ENCODE results near the gene PCDHGC5. TPM values are rescaled to one million over a fixed set of nuclear protein-coding genes. Genes with fewer than 3 reads are reported as not detected.

Gene PCDHGC5
- total and polyA plus RNA-seq, 7 donors: 0.26 to 5.6 (median 1.6) TPM; not detected in 1

GRCh38 chr5:141510160-141510559 lies 21.3 kb downstream of the PCDHGC5 start:
- WGBS, 2 donors: 91 to 95% methylated on average over 9 of the region's 9 CpGs
- TF ChIP-seq CTCF (IDR thresholded peaks at IDR 0.05): no peak
- TF ChIP-seq EP300 (IDR thresholded peaks at IDR 0.05): no peak
- no peak for TF ChIP-seq POLR2AphosphoS5 (IDR thresholded peaks at IDR 0.05)
- TF ChIP-seq POLR2A (IDR thresholded peaks at IDR 0.05): no peak
- intact Hi-C loops (cut with DNase I): no loop called here
- Histone ChIP-seq H3K36me3 (peaks cover 0 to 32% (median 13%) of the 10 kb centered on the region in 4 donors), H3K4me3 (no peak overlapping the region), H3K4me1 (peaks cover 0 to 66% (median 56%) of the 10 kb centered on the region in 4 donors), H3K27ac (peak overlapping the region; percentile 83 to 87 (median 86)), H3K27me3 (no peaks in the 10 kb centered on the region), H3K9me3 (no peaks in the 10 kb centered on the region)
- DNase-seq: no peak

GRCh38 chr5:141510850-141511601 lies 22.1 kb downstream of the PCDHGC5 start:
- TF ChIP-seq CTCF (IDR thresholded peaks at IDR 0.05) (no peak), EP300 (IDR thresholded peaks at IDR 0.05) (no peak), POLR2A (IDR thresholded peaks at IDR 0.05) (no peak), POLR2AphosphoS5 (IDR thresholded peaks at IDR 0.05) (no peak)
- Histone ChIP-seq H3K9me3 (no peaks in the 10 kb centered on the region), H3K36me3 (peaks cover 0 to 23% (median 9%) of the 10 kb centered on the region in 4 donors), H3K27me3 (no peaks in the 10 kb centered on the region), H3K4me3 (no peak overlapping the region), H3K27ac (peak overlapping the region in 3 of 4 donors; percentile 83 to 89 (median 87)), H3K4me1 (peaks cover 0 to 69% (median 65%) of the 10 kb centered on the region in 4 donors)
- intact Hi-C loops (cut with DNase I): no loop called here
- no peak for DNase-seq
- WGBS, 2 donors: 88 to 96% methylated on average over 14 of the region's 14 CpGs

GRCh38 chr5:141511771-141512325 lies 23.0 kb downstream of the PCDHGC5 start:
- TF ChIP-seq POLR2A (IDR thresholded peaks at IDR 0.05) (no peak), POLR2AphosphoS5 (IDR thresholded peaks at IDR 0.05) (no peak), EP300 (IDR thresholded peaks at IDR 0.05) (no peak), CTCF (IDR thresholded peaks at IDR 0.05) (no peak)
- WGBS, 2 donors: 67 to 74% methylated on average over 4 of the region's 4 CpGs
- DNase-seq: no peak
- Histone ChIP-seq H3K9me3 (no peaks in the 10 kb centered on the region), H3K27ac (peak overlapping the region; percentile 89 to 97 (median 92)), H3K4me3 (peak overlapping the region in 3 of 4 donors; percentile 58 to 72 (median 62)), H3K27me3 (no peaks in the 10 kb centered on the region), H3K4me1 (peaks cover 0 to 70% (median 62%) of the 10 kb centered on the region in 4 donors), H3K36me3 (peaks cover 0 to 15% (median 7%) of the 10 kb centered on the region in 4 donors)
- intact Hi-C loops (cut with DNase I): loop anchor here (1.0 kb wide), 1 partner anchor 36 kb away; no protein-coding TSS in a partner anchor

GRCh38 chr5:141512390-141512910 lies 23.6 kb downstream of the PCDHGC5 start:
- H3K4me3 ChIP-seq: peak overlapping the region; percentile 50 to 72 (median 60)
- peak; percentile 93 for DNase-seq
- TF ChIP-seq CTCF (IDR thresholded peaks at IDR 0.05): peak; percentile 82 to 91 (median 88)
- TF ChIP-seq POLR2A (IDR thresholded peaks at IDR 0.05): no peak
- TF ChIP-seq EP300 (IDR thresholded peaks at IDR 0.05): no peak
- TF ChIP-seq POLR2AphosphoS5 (IDR thresholded peaks at IDR 0.05): peak in 3 of 4 donors; percentile 31 to 46 (median 33)
- H3K27me3 ChIP-seq: no peaks in the 10 kb centered on the region
- intact Hi-C loops (cut with DNase I): loop anchor here (1.0 kb wide), 1 partner anchor 36 kb away; no protein-coding TSS in a partner anchor
- no peaks in the 10 kb centered on the region for H3K9me3 ChIP-seq
- peaks cover 0 to 13% (median 6%) of the 10 kb centered on the region in 4 donors for H3K36me3 ChIP-seq
- 6 to 37% methylated on average over 28 of the region's 28 CpGs for WGBS, 2 donors
- H3K4me1 ChIP-seq: peaks cover 0 to 64% (median 56%) of the 10 kb centered on the region in 4 donors
- H3K27ac ChIP-seq: peak overlapping the region; percentile 89 to 97 (median 92)
